GM21447 (cell line): ENCODE data around the gene WDFY2.

Experiments
- ATAC-seq: cut with Tn5 transposase; IDR thresholded peaks from one replicate; pipeline ENCODE4 v1.9.1; 2021; ENCODE audit not compliant: unreplicated experiment

WDFY2 gene

DNA sequence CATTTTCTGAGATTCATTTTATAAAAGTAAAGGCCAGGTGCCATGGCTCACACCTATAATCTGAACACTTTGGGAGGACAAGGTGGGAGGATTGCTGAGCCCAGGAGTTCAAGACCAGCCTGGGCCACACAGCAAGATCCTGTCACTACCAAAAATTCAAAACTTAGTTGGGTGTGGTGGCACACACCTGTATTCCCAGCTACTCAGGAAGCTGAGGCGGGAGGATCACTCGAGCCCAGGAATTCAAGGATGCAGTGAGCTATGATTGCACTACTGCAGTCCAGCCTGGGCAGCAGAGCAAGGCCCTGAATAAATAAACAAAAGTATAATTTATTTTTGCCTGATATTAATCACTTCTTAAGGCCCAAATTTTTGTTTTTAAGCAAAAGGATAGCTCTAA, 179.2 kb downstream of the WDFY2 start:
- ATAC-seq, result no peak

- ATAC-seq, result peak; percentile 78
These were observed 180.2 kb downstream of the WDFY2 start for GRCh38 chr13:51764184-51765141.

DNA sequence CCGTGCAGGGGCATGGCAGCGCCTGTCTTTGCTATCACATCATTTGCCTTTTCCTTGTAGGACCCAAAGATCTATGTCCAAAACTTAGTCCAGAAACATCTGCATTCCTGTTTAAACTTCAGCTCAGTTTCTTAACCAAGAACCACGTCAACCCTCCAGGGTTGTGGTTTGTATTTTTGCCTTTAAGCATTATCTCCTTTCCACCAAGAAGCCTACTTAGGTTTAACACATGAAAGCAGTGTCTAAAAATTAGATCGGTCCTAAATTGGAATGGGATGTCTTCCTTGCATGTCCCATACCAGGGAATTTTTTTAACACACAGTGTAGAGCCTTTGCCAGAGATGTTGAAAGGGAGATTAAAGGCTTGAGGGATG, 180.9 kb downstream of the WDFY2 start:
- no peak for ATAC-seq

GRCh38 chr13:51767100-51767499, 182.8 kb downstream of the WDFY2 start:
- no peak for ATAC-seq

DNA sequence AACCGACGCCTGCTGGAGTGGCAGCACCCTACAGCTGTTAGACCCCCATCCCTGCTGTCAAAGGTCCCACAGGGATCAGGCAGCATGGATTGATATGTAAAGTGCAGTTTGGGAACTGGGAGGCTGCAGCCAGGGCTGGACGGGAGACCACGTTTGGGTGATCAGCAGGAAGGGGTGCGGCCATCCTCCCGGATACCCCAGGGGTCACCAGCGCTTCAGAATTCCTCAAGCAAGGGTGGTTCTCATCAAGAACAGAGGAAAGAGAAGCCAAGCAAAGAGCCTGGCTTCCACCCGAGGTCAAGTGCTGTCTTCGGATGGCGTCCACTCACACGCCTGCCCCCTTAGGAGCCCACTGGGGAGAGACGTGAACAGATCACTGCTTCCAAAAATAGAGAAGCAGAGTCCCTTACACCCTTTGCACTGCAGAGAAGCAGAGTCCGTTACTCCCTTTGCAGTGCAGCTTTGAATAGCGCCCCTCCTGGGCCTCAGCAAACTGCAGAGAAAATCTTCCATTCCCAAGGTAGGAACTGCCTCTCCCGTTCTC, 184.2 kb downstream of the WDFY2 start:
- no peak for ATAC-seq

- ATAC-seq, result no peak
These were observed 184.7 kb downstream of the WDFY2 start for GRCh38 chr13:51768976-51769375.

DNA sequence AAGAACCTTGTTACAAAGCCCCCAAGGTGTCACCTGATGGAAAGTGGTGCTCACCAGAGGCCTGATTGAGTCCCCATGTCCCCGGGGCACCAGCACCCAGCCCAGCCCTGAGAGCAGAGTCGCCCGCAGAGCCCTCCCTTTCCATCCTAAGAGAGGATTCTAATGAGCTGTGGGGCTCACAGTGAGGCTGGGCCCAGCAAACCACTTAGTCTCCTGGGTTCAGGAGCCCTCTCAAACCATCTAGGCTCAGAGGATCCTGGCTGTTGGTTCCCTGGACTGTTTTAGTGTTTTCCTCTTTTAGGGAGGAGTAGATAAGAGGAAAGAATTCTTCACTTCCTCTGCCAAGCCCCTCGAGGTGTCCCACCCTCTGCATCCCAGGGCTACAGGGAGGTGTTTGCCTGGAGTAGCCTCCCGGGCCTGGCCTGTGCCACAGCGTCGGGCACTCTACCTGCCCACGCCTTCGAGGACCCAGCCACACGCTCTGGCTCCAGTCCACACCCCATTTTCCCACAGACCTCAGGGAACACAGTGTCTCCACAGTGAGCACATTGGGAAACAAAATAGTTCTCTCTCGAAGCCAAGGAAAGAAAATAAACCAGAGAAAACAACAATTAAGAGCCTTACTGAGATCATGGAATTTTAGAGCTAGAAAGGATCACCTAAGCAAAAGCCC, 185.3 kb downstream of the WDFY2 start:
- ATAC-seq, result no peak

DNA sequence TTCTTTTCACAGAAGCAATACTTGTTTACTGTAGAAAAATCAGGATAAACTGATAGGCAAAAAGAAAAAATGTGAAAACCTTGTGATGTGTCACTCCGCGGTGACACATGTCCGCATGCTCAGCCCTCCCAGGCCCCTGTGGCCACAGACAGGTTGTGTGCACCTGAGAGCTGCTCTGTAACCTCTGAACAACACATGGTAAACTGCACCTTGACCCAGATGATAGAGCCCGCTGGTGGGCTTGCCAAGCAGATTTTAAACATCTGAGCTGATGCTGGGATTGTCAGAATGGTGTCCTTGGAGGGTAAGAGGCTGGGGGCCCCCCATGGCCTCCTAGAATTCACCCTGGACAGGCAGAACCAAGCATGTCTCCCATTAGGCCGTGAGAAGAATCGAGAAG, 185.9 kb downstream of the WDFY2 start:
- no peak for ATAC-seq

DNA sequence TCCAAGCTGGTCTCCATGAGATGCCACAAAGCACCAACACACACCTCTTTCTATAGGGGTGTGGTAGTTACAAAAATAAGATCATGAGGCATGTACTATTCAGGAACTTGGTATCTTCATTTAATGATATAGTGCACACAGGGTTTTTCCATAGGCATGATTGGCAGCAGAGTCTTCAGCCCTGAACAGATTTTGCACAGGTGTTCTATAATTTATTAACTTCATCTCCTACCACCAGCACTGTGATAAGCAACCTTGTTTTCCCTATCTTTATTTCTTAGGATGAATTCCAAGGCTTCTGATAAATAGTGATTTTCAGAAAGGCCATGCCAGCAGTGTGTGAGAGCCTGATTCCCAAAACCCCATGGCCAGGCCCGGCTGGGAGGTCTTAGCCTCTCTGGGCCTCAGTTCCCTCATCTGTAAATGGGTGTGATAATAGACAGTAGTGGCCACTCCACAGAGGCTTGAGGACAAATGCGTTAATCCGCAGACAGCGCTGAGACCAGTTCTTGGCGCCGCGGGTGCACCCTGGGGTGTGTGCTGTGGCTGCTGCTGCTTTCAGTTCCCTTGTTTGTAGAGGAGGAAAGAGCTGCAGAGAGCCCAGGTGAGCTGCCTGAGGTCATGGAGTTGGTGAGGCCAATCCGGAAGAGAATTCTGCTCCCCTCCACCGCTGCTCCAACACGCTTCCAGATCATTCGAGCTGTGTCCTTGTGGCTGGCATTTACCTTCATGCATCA, 186.6 kb downstream of the WDFY2 start:
- no peak for ATAC-seq

DNA sequence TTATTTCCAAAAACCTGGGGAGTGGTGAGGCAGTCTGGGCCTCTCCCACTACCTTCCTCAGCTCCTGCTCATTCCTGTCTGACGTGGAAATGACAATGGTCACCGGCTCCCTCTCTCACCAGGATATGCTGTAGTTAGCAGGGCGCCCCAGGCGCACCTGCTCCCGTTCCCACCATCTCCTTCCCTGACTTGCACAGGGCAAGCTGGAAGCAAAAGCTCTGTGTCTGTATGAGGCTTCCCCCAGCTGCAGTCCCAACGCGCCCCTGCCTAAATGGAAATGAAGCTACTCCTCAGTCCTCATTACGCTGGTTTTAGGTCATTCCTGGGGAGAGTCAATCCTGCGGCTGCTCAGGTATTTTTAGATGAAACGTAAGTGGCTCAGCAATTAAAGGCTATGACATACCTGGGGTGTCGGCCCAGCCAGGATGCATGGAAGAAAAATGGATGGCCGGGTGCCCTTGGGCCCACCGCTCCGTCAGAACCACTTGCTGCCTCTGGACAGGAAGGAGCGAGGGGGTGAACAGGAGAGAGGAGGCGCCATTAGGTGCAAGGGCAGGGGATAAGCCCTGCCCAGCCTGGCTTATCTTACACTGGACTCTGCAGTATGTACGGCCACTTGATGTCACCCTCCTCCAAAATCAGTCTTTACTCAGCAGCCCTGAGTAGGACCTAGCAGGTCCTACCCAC, 187.3 kb downstream of the WDFY2 start:
- no peak for ATAC-seq

- no peak for ATAC-seq
These were observed 187.8 kb downstream of the WDFY2 start for GRCh38 chr13:51772105-51772455.

GRCh38 chr13:51772781-51773180, 188.5 kb downstream of the WDFY2 start:
- ATAC-seq, result no peak

DNA sequence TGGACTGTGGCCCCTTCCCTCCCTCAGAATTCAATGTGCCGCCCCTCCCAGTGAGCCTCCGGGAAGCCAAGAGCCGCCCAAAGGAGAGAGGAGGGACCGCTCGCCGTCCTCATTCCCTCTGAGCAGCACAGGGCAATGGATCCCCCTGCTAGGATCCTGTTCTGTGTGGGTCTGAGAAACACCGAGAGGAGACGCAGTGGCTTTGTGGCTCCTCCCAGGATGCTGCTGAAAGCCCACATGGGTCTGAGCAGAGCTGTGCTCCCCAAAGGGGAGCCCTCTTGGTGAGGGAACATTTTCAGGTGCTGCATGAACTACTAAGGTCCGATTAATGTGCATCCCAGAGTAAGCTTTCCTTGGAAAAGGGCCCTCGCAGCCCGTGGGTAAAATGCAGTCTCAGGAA, 189.3 kb downstream of the WDFY2 start:
- ATAC-seq, result no peak

GRCh38 chr13:51776179-51776578, 191.9 kb downstream of the WDFY2 start:
- no peak for ATAC-seq

DNA sequence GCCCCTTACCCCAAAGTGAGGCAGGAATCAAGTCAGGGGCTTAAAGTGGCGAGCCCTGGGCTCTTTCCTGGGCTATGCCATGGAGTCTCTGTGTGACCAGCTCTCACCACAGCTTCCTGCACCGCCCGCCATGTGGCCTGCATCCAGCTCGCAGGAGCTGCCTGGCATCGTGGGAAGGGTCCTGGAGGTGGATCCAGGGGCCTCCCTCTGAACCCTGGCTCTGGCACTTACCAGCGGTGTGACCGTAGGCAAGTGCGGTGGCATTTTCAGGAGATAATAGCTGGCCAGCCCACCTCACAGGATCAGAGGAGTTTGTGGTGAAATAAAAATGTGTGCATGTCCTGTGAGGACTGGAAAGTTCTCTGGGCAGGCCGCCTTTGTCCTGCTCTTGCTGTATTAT, 193.7 kb downstream of the WDFY2 start:
- ATAC-seq, result no peak

- ATAC-seq, result no peak
These were observed 194.1 kb downstream of the WDFY2 start for GRCh38 chr13:51778392-51778791.

DNA sequence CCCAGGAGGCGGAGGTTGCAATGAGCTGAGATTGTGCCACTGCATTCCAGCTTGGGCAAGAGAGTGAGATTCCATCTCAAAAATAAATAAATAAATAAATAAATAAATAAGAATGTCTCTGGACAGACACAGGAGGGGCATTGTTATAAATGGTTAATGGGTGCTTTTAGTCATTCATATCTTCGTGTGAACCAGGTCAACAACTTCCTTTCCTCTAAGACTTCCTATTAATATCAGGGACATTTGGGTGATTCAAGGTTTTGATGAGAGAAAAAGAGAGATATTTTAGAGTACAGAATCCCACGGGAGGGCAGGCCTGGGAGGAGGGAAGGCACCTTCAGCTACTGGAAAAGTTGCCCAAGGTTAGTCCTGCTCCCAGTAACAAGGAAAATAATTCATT, 195.8 kb downstream of the WDFY2 start:
- no peak for ATAC-seq

- ATAC-seq, result no peak
These were observed 197.2 kb downstream of the WDFY2 start for GRCh38 chr13:51781246-51782022.

GRCh38 chr13:51782026-51782710, 197.9 kb downstream of the WDFY2 start:
- no peak for ATAC-seq
